HepG2 (cell line): ENCODE measurements around the gene ENTPD5. TPM values are rescaled to one million over a fixed set of nuclear protein-coding genes. Genes with fewer than 3 reads are reported as not detected.

Source experiments
- CBX2 ChIP-seq, 2 experiments: fragments of 200-600 bp in 1 of 2; sonication (generic); formaldehyde crosslinking in 1 of 2; IDR thresholded peaks; 2 replicates each; pipeline versions ENCODE4 v1.7.0 to v1.8.1; 2018 to 2022; ENCODE audit warnings: low read depth in 2 of 2, low read length in 1 of 2, mild to moderate bottlenecking in 1 of 2, missing genetic modification reagents in 1 of 2
- ELF3 ChIP-seq: IDR thresholded peaks from 2 replicates; pipeline ENCODE4 v1.6.1; 2016; ENCODE audit warnings: missing genetic modification reagents, missing compliant biosample characterization
- JUND ChIP-seq: sonication (generic); formaldehyde crosslinking; IDR thresholded peaks from 2 replicates; pipeline ENCODE4 v1.8.0; 2022; ENCODE audit warnings: mild to moderate bottlenecking, missing genetic modification reagents
- MED13 ChIP-seq: sonication (generic); formaldehyde crosslinking; IDR thresholded peaks from 2 replicates; pipeline ENCODE4 v1.5.0; 2020; ENCODE audit warnings: missing genetic modification reagents
- MIER3 ChIP-seq: IDR thresholded peaks from 2 replicates; pipeline ENCODE4 v1.6.1; 2016; ENCODE audit warnings: missing compliant biosample characterization, borderline replicate concordance
- NAIF1 ChIP-seq: sonication (generic); formaldehyde crosslinking; IDR thresholded peaks from 2 replicates; pipeline ENCODE4 v1.5.0; 2020; ENCODE audit warnings: mild to moderate bottlenecking, missing genetic modification reagents, borderline replicate concordance
- NFYC ChIP-seq: IDR thresholded peaks from 2 replicates; pipeline ENCODE4 v1.6.1; 2016; ENCODE audit warnings: missing genetic modification reagents, missing compliant biosample characterization
- NRL ChIP-seq: sonication (generic); formaldehyde crosslinking; IDR thresholded peaks from 2 replicates; pipeline ENCODE4 v1.5.0; 2020; ENCODE audit warnings: missing genetic modification reagents, mild to moderate bottlenecking, moderate library complexity, borderline replicate concordance
- POLR2AphosphoS5 ChIP-seq: IDR thresholded peaks from 2 replicates; pipeline ENCODE4 v1.6.1; 2012; ENCODE audit warnings: low read depth, low read length
- RORA ChIP-seq: sonication (generic); formaldehyde crosslinking; IDR thresholded peaks from 2 replicates; pipeline ENCODE4 v1.5.0; 2020; ENCODE audit warnings: mild to moderate bottlenecking, missing genetic modification reagents, moderate library complexity
- SNAPC2 ChIP-seq: sonication (generic); formaldehyde crosslinking; IDR thresholded peaks from 2 replicates; pipeline ENCODE4 v1.8.1; 2022; ENCODE audit warnings: mild to moderate bottlenecking, missing genetic modification reagents
- ZNF20 ChIP-seq: sonication (generic); formaldehyde crosslinking; IDR thresholded peaks from 2 replicates; pipeline ENCODE4 v1.4.0; 2020; ENCODE audit warnings: mild to moderate bottlenecking, moderate library complexity, missing genetic modification reagents
- ZNF260 ChIP-seq: sonication (generic); formaldehyde crosslinking; IDR thresholded peaks from 2 replicates; pipeline ENCODE4 v1.4.0; 2020; ENCODE audit warnings: missing genetic modification reagents, low read depth, mild to moderate bottlenecking, borderline replicate concordance
- ZNF460 ChIP-seq: sonication (generic); formaldehyde crosslinking; IDR thresholded peaks from 2 replicates; pipeline ENCODE4 v1.5.1; 2020; ENCODE audit warnings: missing genetic modification reagents, mild to moderate bottlenecking, borderline replicate concordance
- ZNF564 ChIP-seq: sonication (generic); formaldehyde crosslinking; IDR thresholded peaks from 2 replicates; pipeline ENCODE4 v1.8.1; 2023; ENCODE audit warnings: mild to moderate bottlenecking, missing genetic modification reagents
- polyA plus RNA-seq, 8 experiments: library from polyadenylated mRNA; depleted of rRNA in 3 of 8; stranded (reverse) in 7 of 8; unstranded in 1 of 8; fragments of >200 nt; fragmentation: Illumina TruSeq in 4 of 8; extraction: Trizol in 4 of 8; gene quantifications; 2 replicates each; pipeline versions ENCODE4 v1.2.1 to v1.2.3, GENCODE V29; 2011 to 2016; ENCODE audit warnings: low read depth in 4 of 8, missing spikeins in 1 of 8, mixed read lengths in 1 of 8; ENCODE audit not compliant: insufficient read depth in 1 of 8
- total RNA-seq, 5 experiments: library from RNA; depleted of rRNA; stranded (reverse); fragments of >200 nt; fragmentation: Illumina TruSeq; extraction: Trizol; gene quantifications; 2 replicates each; pipeline ENCODE4 v1.2.3, GENCODE V29; 2016; ENCODE audit warnings: low read depth in 1 of 5
- TF ChIP-seq, protein P1 (sequence below): sonication (generic); formaldehyde crosslinking; IDR thresholded peaks from 2 replicates; pipeline ENCODE4 v1.8.1; 2022; ENCODE audit warnings: low read depth, mild to moderate bottlenecking, missing genetic modification reagents
- TF ChIP-seq, protein P2 (sequence below): sonication (generic); formaldehyde crosslinking; IDR thresholded peaks from 2 replicates; pipeline ENCODE4 v1.5.0; 2020; ENCODE audit warnings: missing genetic modification reagents
- TF ChIP-seq, protein P3 (sequence below): sonication (generic); formaldehyde crosslinking; IDR thresholded peaks from 2 replicates; pipeline ENCODE4 v1.8.0; 2022; ENCODE audit warnings: missing genetic modification reagents, low read depth, mild to moderate bottlenecking, borderline replicate concordance
- TF ChIP-seq, protein P4 (sequence below): sonication (generic); formaldehyde crosslinking; IDR thresholded peaks from 2 replicates; pipeline ENCODE4 v1.5.0; 2020; ENCODE audit warnings: missing genetic modification reagents
- TF ChIP-seq, protein P5 (sequence below): sonication (generic); formaldehyde crosslinking; IDR thresholded peaks from 2 replicates; pipeline ENCODE4 v1.8.0; 2022; ENCODE audit warnings: mild to moderate bottlenecking, missing genetic modification reagents

ENTPD5 gene
- total and polyA plus RNA-seq, 2 of the 13 experiments (the other 11 are each of a cell fraction or from before 2014, with no cell fraction given) = 33.8 to 43.3 TPM

DNA sequence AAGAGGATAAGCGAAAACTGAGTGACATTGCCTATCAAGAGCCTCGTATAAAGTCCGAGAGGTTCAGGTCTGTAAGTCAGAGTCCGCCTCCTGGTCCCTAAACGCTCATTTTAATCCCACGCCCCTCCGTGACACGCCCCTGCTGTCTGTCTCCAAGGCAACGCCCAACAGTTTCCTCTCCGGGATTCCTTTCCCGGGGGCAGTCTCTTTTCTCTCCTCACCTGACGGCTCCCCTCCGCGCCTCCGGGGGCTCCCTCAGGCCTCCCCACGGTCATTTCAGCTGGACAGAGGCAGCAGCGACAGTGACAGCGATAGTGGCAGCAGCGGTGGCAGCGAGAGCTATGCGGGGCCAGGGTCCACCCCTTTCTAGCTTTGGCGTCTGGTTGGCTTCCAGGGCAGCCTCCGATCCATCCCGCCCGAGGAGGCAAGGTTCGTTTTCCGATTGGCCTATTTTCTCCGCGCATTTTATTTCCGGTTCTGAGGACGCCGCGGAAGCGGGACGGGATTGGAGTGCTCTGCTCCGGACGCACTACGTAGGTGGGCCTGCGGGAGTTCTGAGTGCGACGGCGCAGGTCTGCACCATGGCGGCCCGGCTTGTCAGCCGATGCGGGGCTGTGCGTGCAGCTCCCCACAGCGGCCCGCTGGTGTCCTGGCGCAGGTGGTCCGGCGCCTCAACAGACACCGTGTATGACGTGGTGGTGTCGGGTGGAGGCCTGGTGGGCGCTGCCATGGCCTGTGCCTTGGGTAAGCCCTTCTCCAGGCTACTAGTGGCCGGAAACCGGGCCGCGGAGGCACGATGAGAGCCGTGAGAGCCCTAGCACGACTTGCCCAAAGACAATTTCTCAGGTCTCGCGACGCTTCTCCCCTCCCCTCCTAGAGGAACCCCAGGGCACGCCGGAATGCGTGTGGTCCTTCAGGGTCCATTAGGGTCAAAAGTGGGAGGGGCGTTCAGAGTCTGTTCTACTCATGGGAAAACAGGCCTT, 69.0 kb downstream of the ENTPD5 start, which contains the start of the genes COQ6 and FAM161B (continued):
- TF ChIP-seq, protein P1, sequence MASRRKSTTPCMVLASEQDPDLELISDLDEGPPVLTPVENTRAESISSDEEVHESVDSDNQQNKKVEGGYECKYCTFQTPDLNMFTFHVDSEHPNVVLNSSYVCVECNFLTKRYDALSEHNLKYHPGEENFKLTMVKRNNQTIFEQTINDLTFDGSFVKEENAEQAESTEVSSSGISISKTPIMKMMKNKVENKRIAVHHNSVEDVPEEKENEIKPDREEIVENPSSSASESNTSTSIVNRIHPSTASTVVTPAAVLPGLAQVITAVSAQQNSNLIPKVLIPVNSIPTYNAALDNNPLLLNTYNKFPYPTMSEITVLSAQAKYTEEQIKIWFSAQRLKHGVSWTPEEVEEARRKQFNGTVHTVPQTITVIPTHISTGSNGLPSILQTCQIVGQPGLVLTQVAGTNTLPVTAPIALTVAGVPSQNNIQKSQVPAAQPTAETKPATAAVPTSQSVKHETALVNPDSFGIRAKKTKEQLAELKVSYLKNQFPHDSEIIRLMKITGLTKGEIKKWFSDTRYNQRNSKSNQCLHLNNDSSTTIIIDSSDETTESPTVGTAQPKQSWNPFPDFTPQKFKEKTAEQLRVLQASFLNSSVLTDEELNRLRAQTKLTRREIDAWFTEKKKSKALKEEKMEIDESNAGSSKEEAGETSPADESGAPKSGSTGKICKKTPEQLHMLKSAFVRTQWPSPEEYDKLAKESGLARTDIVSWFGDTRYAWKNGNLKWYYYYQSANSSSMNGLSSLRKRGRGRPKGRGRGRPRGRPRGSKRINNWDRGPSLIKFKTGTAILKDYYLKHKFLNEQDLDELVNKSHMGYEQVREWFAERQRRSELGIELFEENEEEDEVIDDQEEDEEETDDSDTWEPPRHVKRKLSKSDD (CRISPR knock-in tag) = peak; percentile 45
- TF ChIP-seq, protein P2, sequence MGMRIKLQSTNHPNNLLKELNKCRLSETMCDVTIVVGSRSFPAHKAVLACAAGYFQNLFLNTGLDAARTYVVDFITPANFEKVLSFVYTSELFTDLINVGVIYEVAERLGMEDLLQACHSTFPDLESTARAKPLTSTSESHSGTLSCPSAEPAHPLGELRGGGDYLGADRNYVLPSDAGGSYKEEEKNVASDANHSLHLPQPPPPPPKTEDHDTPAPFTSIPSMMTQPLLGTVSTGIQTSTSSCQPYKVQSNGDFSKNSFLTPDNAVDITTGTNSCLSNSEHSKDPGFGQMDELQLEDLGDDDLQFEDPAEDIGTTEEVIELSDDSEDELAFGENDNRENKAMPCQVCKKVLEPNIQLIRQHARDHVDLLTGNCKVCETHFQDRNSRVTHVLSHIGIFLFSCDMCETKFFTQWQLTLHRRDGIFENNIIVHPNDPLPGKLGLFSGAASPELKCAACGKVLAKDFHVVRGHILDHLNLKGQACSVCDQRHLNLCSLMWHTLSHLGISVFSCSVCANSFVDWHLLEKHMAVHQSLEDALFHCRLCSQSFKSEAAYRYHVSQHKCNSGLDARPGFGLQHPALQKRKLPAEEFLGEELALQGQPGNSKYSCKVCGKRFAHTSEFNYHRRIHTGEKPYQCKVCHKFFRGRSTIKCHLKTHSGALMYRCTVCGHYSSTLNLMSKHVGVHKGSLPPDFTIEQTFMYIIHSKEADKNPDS (CRISPR knock-in tag) = peak; percentile 64; the same call in 1 of the 2 replicates
- TF ChIP-seq POLR2AphosphoS5 (peak; percentile 64), NFYC (CRISPR knock-in tag) (peak; percentile 89), MED13 (CRISPR knock-in tag) (no peak), MIER3 (CRISPR knock-in tag) (no peak), CBX2 (IDR thresholded peaks at IDR 0.05; ENCODE audit: low read depth, low read length) (no peak; the same call in 1 of the 2 replicates), CBX2 (CRISPR knock-in tag; IDR thresholded peaks at IDR 0.05; ENCODE audit: low read depth) (0 out of 2 replicates have a peak, but pooled peaks have one; percentile 53), NAIF1 (CRISPR knock-in tag) (peak; percentile 59; the same call in 1 of the 2 replicates), RORA (no peak), JUND (CRISPR knock-in tag) (no peak), ZNF564 (no peak; the same call in 1 of the 2 replicates), SNAPC2 (CRISPR knock-in tag) (peak; percentile 76; the same call in 1 of the 2 replicates), ZNF260 (CRISPR knock-in tag) (no peak), ZNF20 (no peak), ELF3 (CRISPR knock-in tag) (peak; percentile 56; the same call in 1 of the 2 replicates), ZNF460 (CRISPR knock-in tag) (no peak), NRL (CRISPR knock-in tag) (peak; percentile 90)
- TF ChIP-seq, protein P3, sequence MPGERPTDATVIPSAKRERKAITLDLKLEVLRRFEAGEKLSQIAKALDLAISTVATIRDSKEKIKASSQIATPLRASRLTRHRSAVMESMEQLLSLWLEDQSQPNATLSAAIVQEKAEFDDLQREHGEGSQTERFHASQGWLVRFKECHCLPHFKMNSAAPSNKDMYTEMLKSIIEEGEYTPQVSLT (CRISPR knock-in tag) = no peak
- TF ChIP-seq, protein P4, sequence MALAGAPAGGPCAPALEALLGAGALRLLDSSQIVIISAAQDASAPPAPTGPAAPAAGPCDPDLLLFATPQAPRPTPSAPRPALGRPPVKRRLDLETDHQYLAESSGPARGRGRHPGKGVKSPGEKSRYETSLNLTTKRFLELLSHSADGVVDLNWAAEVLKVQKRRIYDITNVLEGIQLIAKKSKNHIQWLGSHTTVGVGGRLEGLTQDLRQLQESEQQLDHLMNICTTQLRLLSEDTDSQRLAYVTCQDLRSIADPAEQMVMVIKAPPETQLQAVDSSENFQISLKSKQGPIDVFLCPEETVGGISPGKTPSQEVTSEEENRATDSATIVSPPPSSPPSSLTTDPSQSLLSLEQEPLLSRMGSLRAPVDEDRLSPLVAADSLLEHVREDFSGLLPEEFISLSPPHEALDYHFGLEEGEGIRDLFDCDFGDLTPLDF = 0 out of 2 replicates have a peak, but pooled peaks have one; percentile 30
- TF ChIP-seq, protein P5, sequence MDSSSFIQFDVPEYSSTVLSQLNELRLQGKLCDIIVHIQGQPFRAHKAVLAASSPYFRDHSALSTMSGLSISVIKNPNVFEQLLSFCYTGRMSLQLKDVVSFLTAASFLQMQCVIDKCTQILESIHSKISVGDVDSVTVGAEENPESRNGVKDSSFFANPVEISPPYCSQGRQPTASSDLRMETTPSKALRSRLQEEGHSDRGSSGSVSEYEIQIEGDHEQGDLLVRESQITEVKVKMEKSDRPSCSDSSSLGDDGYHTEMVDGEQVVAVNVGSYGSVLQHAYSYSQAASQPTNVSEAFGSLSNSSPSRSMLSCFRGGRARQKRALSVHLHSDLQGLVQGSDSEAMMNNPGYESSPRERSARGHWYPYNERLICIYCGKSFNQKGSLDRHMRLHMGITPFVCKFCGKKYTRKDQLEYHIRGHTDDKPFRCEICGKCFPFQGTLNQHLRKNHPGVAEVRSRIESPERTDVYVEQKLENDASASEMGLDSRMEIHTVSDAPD = peak; percentile 83
